HCT116 (cell line): ENCODE data around the gene SDK2.

Experiments used
- EGR1 ChIP-seq: IDR thresholded peaks from 2 replicates; pipeline ENCODE4 v1.6.1; 2012; ENCODE audit warnings: low read depth
- EZH2 ChIP-seq: fragments of 200-600 bp; sonication (generic); IDR thresholded peaks from 2 replicates; pipeline ENCODE4 v1.6.1; 2017; ENCODE audit warnings: antibody characterized with exemption, mixed run types
- RAD21 ChIP-seq: IDR thresholded peaks from 2 replicates; pipeline ENCODE4 v1.6.1; 2012; ENCODE audit warnings: low read depth, mild to moderate bottlenecking
- TF ChIP-seq, protein P1 (sequence below): IDR thresholded peaks from 2 replicates; pipeline ENCODE4 v1.6.1; 2011; ENCODE audit warnings: mild to moderate bottlenecking, low read length, moderate library complexity; ENCODE audit not compliant: insufficient replicate concordance; ENCODE audit errors: extremely low read depth
- TF ChIP-seq, protein P2 (sequence below), 3 experiments: fragments of 200-600 bp in 1 of 3; sonication (generic) in 1 of 3; IDR thresholded peaks in 2 of 3; conservative IDR thresholded peaks in 1 of 3; 2 replicates each; pipeline ENCODE4 v1.5.1; 2012 to 2017; ENCODE audit warnings: low read depth in 2 of 3, low read length in 2 of 3, antibody characterized with exemption in 1 of 3, borderline replicate concordance in 1 of 3, control low read depth in 1 of 3, mild to moderate bottlenecking in 1 of 3, mixed read lengths in 1 of 3, mixed run types in 1 of 3, moderate library complexity in 1 of 3; ENCODE audit not compliant: insufficient read depth in 1 of 3
- TF ChIP-seq, protein P3 (sequence below): IDR thresholded peaks from 2 replicates; pipeline ENCODE4 v1.6.1; 2012
- TF ChIP-seq, protein P4 (sequence below): IDR thresholded peaks from 2 replicates; pipeline ENCODE4 v1.6.1; 2012

DNA sequence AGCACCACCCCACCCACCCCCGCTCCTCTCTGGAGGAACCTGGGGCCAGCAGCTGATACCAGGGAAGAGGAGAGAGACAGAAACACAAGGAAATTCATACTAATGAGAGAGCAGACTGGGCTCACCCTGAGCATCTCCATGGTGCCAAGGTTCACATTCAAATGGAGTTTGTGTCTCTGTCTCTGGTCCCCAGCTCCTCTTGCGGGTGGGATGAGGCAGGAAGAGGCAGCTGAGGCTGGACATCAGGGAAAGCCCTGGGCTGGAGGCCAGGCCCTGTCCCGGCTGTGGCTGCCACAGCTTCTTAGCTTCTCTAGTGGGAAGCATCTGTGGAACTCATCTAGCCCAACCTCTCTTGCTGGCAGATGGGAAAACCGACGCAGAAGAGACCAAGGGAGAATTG lies 121.5 kb downstream of the SDK2 start:
- TF ChIP-seq, protein P1, sequence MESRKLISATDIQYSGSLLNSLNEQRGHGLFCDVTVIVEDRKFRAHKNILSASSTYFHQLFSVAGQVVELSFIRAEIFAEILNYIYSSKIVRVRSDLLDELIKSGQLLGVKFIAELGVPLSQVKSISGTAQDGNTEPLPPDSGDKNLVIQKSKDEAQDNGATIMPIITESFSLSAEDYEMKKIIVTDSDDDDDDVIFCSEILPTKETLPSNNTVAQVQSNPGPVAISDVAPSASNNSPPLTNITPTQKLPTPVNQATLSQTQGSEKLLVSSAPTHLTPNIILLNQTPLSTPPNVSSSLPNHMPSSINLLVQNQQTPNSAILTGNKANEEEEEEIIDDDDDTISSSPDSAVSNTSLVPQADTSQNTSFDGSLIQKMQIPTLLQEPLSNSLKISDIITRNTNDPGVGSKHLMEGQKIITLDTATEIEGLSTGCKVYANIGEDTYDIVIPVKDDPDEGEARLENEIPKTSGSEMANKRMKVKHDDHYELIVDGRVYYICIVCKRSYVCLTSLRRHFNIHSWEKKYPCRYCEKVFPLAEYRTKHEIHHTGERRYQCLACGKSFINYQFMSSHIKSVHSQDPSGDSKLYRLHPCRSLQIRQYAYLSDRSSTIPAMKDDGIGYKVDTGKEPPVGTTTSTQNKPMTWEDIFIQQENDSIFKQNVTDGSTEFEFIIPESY: no peak
- no peak for TF ChIP-seq RAD21
- TF ChIP-seq, protein P2, sequence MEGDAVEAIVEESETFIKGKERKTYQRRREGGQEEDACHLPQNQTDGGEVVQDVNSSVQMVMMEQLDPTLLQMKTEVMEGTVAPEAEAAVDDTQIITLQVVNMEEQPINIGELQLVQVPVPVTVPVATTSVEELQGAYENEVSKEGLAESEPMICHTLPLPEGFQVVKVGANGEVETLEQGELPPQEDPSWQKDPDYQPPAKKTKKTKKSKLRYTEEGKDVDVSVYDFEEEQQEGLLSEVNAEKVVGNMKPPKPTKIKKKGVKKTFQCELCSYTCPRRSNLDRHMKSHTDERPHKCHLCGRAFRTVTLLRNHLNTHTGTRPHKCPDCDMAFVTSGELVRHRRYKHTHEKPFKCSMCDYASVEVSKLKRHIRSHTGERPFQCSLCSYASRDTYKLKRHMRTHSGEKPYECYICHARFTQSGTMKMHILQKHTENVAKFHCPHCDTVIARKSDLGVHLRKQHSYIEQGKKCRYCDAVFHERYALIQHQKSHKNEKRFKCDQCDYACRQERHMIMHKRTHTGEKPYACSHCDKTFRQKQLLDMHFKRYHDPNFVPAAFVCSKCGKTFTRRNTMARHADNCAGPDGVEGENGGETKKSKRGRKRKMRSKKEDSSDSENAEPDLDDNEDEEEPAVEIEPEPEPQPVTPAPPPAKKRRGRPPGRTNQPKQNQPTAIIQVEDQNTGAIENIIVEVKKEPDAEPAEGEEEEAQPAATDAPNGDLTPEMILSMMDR (IDR thresholded peaks at IDR 0.05 in 2 of 3, conservative IDR thresholded peaks at IDR 0.05 in 1 of 3; ENCODE audit: borderline replicate concordance in 1 of 3, insufficient read depth in 1 of 3, low read depth in 2 of 3, low read length in 2 of 3): no peak
- TF ChIP-seq, protein P3, sequence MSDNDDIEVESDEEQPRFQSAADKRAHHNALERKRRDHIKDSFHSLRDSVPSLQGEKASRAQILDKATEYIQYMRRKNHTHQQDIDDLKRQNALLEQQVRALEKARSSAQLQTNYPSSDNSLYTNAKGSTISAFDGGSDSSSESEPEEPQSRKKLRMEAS: no peak
- TF ChIP-seq EZH2: no peak
- TF ChIP-seq, protein P4, sequence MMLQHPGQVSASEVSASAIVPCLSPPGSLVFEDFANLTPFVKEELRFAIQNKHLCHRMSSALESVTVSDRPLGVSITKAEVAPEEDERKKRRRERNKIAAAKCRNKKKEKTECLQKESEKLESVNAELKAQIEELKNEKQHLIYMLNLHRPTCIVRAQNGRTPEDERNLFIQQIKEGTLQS: no peak
- no peak for TF ChIP-seq EGR1
